A673 (cell line): ENCODE measurements around the gene ZNF18. TPM values are rescaled to one million over a fixed set of nuclear protein-coding genes. Genes with fewer than 3 reads are reported as not detected.
"Not testable (repeated sequence)": the region's sequence is repeated elsewhere in the genome, so short reads cannot be mapped to it uniquely, and the experiment has no call there.

Experiments
- BruUV-seq: library from RNA; stranded (reverse); fragments of 400-500 nt; replicated peaks from 2 replicates; lab custom pipeline; 2021; lab: Mats Ljungman, UMichigan
- CTCF ChIA-PET: fragments of 300-600 bp; sonication (Branson Sonifier 250); formaldehyde crosslinking; loops from one replicate; lab custom pipeline; 2022; ENCODE audit warnings: antibody characterized with exemption; lab: Charles Lee
- POLR2A ChIA-PET: fragments of 300-600 bp; sonication (Branson Sonifier 250); formaldehyde crosslinking; loops from one replicate; lab custom pipeline; 2022; ENCODE audit warnings: antibody characterized with exemption; ENCODE audit not compliant: low non-redundant PET; lab: Charles Lee
- DNase-seq: peaks from one replicate; pipeline ENCODE4 v3.0.0-alpha.2; 2015; ENCODE audit warnings: low spot score
- H3K27ac ChIP-seq: fragments of 200-600 bp; sonication (generic); 2 replicates; pipeline ENCODE4 v1.5.1; 2016; ENCODE audit warnings: mixed run types, low read depth, mild to moderate bottlenecking, mixed read lengths, antibody characterized with exemption, low read length; ENCODE audit not compliant: poor library complexity, severe bottlenecking
- H3K27me3 ChIP-seq: fragments of 200-600 bp; sonication (generic); replicated peaks from 2 replicates; pipeline ENCODE4 v1.6.1; 2017; ENCODE audit warnings: mixed run types, low read depth, mild to moderate bottlenecking, mixed read lengths, antibody characterized with exemption, low read length; ENCODE audit not compliant: insufficient read depth, poor library complexity
- H3K36me3 ChIP-seq: fragments of 200-600 bp; sonication (generic); 2 replicates; pipeline ENCODE4 v1.6.1; 2016; ENCODE audit warnings: mixed run types, mild to moderate bottlenecking, mixed read lengths, antibody characterized with exemption, low read length; ENCODE audit not compliant: insufficient read depth, poor library complexity, severe bottlenecking
- H3K4me1 ChIP-seq: fragments of 200-600 bp; sonication (generic); 2 replicates; pipeline ENCODE4 v1.6.1; 2017; ENCODE audit warnings: mixed run types, mild to moderate bottlenecking, mixed read lengths, antibody characterized with exemption, low read length; ENCODE audit not compliant: insufficient read depth, poor library complexity, severe bottlenecking
- H3K4me3 ChIP-seq: fragments of 200-600 bp; sonication (generic); 2 replicates; pipeline ENCODE4 v1.5.1; 2016; ENCODE audit warnings: low read depth, mixed run types, mild to moderate bottlenecking, mixed read lengths, low read length; ENCODE audit not compliant: poor library complexity, severe bottlenecking
- H3K9me3 ChIP-seq: fragments of 200-600 bp; sonication (generic); 2 replicates; pipeline ENCODE4 v1.6.1; 2016; ENCODE audit warnings: mixed run types, low read depth, mild to moderate bottlenecking, mixed read lengths, antibody characterized with exemption, low read length; ENCODE audit not compliant: poor library complexity, severe bottlenecking
- CTCF ChIP-seq: fragments of 300-800, 200-600 bp; sonication (generic); conservative IDR thresholded peaks from 2 replicates; pipeline ENCODE4 v1.5.1; 2017; ENCODE audit warnings: low read depth, mild to moderate bottlenecking, antibody characterized with exemption, low read length, moderate library complexity, mixed read lengths
- EZH2 ChIP-seq: fragments of 200-600 bp; sonication (generic); IDR thresholded peaks from 2 replicates; pipeline ENCODE4 v1.6.1; 2017; ENCODE audit warnings: borderline replicate concordance, low read depth, mild to moderate bottlenecking, mixed read lengths, antibody characterized with exemption, low read length; ENCODE audit not compliant: poor library complexity, severe bottlenecking
- intact Hi-C: fragments of 100-400 bp; cut with micrococcal nuclease; formaldehyde crosslinking; loops from one replicate; pipeline ENCODE4 v1.10.0; 2022; ENCODE audit not compliant: unreplicated experiment
- total RNA-seq: library from RNA; stranded (reverse); gene quantifications from 2 replicates; pipeline ENCODE4 v1.2.3, GENCODE V29; 2021

Gene ZNF18
- total RNA-seq, 1 experiment from 2014 or later, result 11.9 TPM

- no peak overlapping the region for H3K27ac ChIP-seq
- H3K36me3 ChIP-seq, result no peaks in the 10 kb centered on the region
- no peaks in the 10 kb centered on the region for H3K4me1 ChIP-seq
- POLR2A ChIA-PET, result no interaction called here
- BruUV-seq, result no TSS peak
- TF ChIP-seq CTCF (no peak), EZH2 (no peak)
- CTCF ChIA-PET, result no interaction called here
- peaks cover 3% of the 10 kb centered on the region for H3K9me3 ChIP-seq
- DNase-seq, result no peak
- intact Hi-C loops, result no loop called here
- no peaks in the 10 kb centered on the region for H3K27me3 ChIP-seq
- H3K4me3 ChIP-seq, result no peak overlapping the region
Observed at GRCh38 chr17:11948789-11949188, 48.5 kb downstream of the ZNF18 start.

GRCh38 chr17:11944587-11944986 is 52.7 kb downstream of the ZNF18 start:
- ChIA-PET POLR2A (no interaction called here), CTCF (interaction anchor here (0.7 kb wide), 1 partner anchor 174 kb away, joined by 3 read pairs; no protein-coding TSS in a partner anchor)
- Histone ChIP-seq H3K27me3 (no peaks in the 10 kb centered on the region), H3K4me1 (no peaks in the 10 kb centered on the region), H3K27ac (no peak overlapping the region), H3K9me3 (no peaks in the 10 kb centered on the region), H3K4me3 (no peak overlapping the region), H3K36me3 (no peaks in the 10 kb centered on the region)
- TF ChIP-seq EZH2 (no peak), CTCF (no peak)
- intact Hi-C loops, result no loop called here
- no peak for DNase-seq
- BruUV-seq, result no TSS peak

GRCh38 chr17:11943759-11944347 is 53.4 kb downstream of the ZNF18 start:
- intact Hi-C loops, result no loop called here
- Histone ChIP-seq H3K36me3 (no peaks in the 10 kb centered on the region), H3K9me3 (no peaks in the 10 kb centered on the region), H3K27ac (no peak overlapping the region), H3K27me3 (no peaks in the 10 kb centered on the region), H3K4me1 (no peaks in the 10 kb centered on the region), H3K4me3 (no peak overlapping the region)
- DNase-seq, result no peak
- no TSS peak for BruUV-seq
- CTCF ChIA-PET, result no interaction called here
- TF ChIP-seq CTCF, result no peak
- POLR2A ChIA-PET, result no interaction called here

GRCh38 chr17:11943086-11943485 is 54.2 kb downstream of the ZNF18 start:
- DNase-seq, CTCF ChIA-PET, H3K4me1 ChIP-seq, H3K27ac ChIP-seq, POLR2A ChIA-PET, H3K27me3 ChIP-seq, BruUV-seq, H3K4me3 ChIP-seq, H3K36me3 ChIP-seq, H3K9me3 ChIP-seq, intact Hi-C loops: not testable (repeated sequence)
